Neural progenitor cell (in vitro differentiated cells): ENCODE data around the gene PRRX1. TPM values are rescaled to one million over a fixed set of nuclear protein-coding genes. Genes with fewer than 3 reads are reported as not detected.

Experiments
- DNase-seq: peaks from one replicate; pipeline ENCODE4 v3.0.0-alpha.2; 2016; ENCODE audit warnings: low spot score
- H2AFZ ChIP-seq: fragments of 200-600 bp; sonication (generic); replicated peaks from 2 replicates; pipeline ENCODE4 v1.6.1; 2016; ENCODE audit warnings: antibody characterized with exemption
- H3F3A ChIP-seq: fragments of 200-600 bp; sonication (generic); 2 replicates; pipeline ENCODE4 v1.6.1; 2016; ENCODE audit warnings: antibody characterized with exemption, low read depth
- H3K27ac ChIP-seq: fragments of 200-600 bp; sonication (generic); 2 replicates; pipeline ENCODE4 v1.5.1; 2016; ENCODE audit warnings: mild to moderate bottlenecking
- H3K27me3 ChIP-seq: fragments of 200-600 bp; sonication (generic); 2 replicates; pipeline ENCODE4 v1.6.1; 2016; ENCODE audit warnings: mild to moderate bottlenecking, moderate library complexity
- H3K36me3 ChIP-seq: fragments of 200-600 bp; sonication (generic); 2 replicates; pipeline ENCODE4 v1.5.1; 2016
- H3K4me1 ChIP-seq: fragments of 200-600 bp; sonication (generic); 2 replicates; pipeline ENCODE4 v1.6.1; 2016; ENCODE audit warnings: mixed run types
- H3K4me2 ChIP-seq: fragments of 200-600 bp; sonication (generic); 2 replicates; pipeline ENCODE4 v1.6.1; 2016
- H3K4me3 ChIP-seq: fragments of 200-600 bp; sonication (generic); 2 replicates; pipeline ENCODE4 v1.5.1; 2016
- H3K79me2 ChIP-seq: fragments of 200-600 bp; sonication (generic); 2 replicates; pipeline ENCODE4 v1.6.1; 2016; ENCODE audit warnings: low read depth
- H3K9ac ChIP-seq: fragments of 200-600 bp; sonication (generic); 2 replicates; pipeline ENCODE4 v1.6.1; 2016
- H3K9me3 ChIP-seq: fragments of 200-600 bp; sonication (generic); 2 replicates; pipeline ENCODE4 v1.5.1; 2016; ENCODE audit warnings: low read depth
- H4K20me1 ChIP-seq: fragments of 200-600 bp; sonication (generic); 2 replicates; pipeline ENCODE4 v1.6.1; 2016; ENCODE audit warnings: low read depth
- H3K27ac Mint-ChIP-seq: 3 replicates; pipeline ENCODE4 v1.8.0; 2021; ENCODE audit warnings: mixed read lengths
- H3K27me3 Mint-ChIP-seq: 2 replicates; pipeline ENCODE4 v1.8.0; 2022; ENCODE audit warnings: low read depth, mild to moderate bottlenecking, inconsistent platforms, moderate library complexity, mixed read lengths; ENCODE audit not compliant: insufficient read depth
- H3K36me3 Mint-ChIP-seq: 3 replicates; pipeline ENCODE4 v1.8.0; 2021; ENCODE audit warnings: mixed read lengths
- H3K4me1 Mint-ChIP-seq: 3 replicates; pipeline ENCODE4 v1.8.0; 2021; ENCODE audit warnings: mixed read lengths
- H3K4me3 Mint-ChIP-seq: 3 replicates; pipeline ENCODE4 v1.8.0; 2021; ENCODE audit warnings: mild to moderate bottlenecking, moderate library complexity, mixed read lengths
- H3K9me3 Mint-ChIP-seq: 3 replicates; pipeline ENCODE4 v1.8.0; 2020; ENCODE audit warnings: mixed read lengths
- EZH2 ChIP-seq: fragments of 200-600 bp; sonication (generic); IDR thresholded peaks from 2 replicates; pipeline ENCODE4 v1.6.1; 2017; ENCODE audit warnings: antibody characterized with exemption, mild to moderate bottlenecking, moderate library complexity
- EZH2phosphoT487 ChIP-seq: fragments of 200-600 bp; sonication (generic); IDR thresholded peaks from 2 replicates; pipeline ENCODE4 v1.6.1; 2017; ENCODE audit warnings: antibody characterized with exemption
- total RNA-seq: library from RNA; depleted of rRNA; stranded (reverse); fragments of >200 nt; gene quantifications from 2 replicates; pipeline ENCODE4 v1.2.3, GENCODE V29; 2015; ENCODE audit warnings: low replicate concordance
- TF ChIP-seq, protein P1 (sequence below): fragments of 200-600 bp; sonication (generic); IDR thresholded peaks from 2 replicates; pipeline ENCODE4 v1.5.1; 2017; ENCODE audit warnings: antibody characterized with exemption, mild to moderate bottlenecking

PRRX1 gene
- total RNA-seq, 1 donor from 2014 or later = 0.19 TPM

DNA sequence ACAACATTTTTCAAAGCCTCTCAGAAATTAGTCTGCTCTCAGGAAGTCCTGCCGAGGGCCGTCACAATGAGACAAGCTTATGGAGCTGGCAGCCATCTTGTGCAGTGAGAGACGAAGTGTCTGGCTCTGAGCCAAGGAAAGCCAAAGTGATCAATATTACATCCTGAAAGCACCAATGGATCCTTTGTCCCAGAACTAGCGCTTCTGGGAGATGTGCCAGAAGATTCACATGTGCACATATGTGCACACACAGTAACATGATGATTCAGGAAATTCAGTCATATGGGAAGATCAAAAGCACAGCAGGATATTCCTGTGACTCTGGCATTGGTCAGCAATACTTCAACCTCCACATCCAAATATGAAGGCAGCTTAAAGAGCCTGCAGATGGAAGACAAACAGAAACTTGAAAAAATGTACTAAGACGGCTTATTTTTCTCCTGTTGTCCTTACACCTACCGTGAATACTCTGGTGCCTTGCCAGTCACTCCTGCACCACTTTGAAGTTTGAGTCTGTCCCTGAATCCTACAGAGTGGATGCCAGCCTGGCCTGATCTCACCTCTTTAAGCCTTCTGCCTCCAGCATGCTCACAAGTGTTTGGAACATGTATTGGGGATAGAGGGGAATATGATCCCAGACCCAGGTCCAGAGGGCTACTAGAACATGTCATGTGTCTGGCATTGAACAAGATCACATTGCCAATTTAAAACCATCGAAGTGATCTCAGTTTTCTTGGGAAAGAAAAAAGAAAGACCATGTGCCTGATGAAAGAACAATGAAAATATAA lies 44.5 kb upstream of the PRRX1 start:
- Mint-ChIP-seq H3K27me3 (no peaks in the 10 kb centered on the region), H3K36me3 (no peaks in the 10 kb centered on the region), H3K9me3 (no peaks in the 10 kb centered on the region), H3K4me1 (peaks cover 6% of the 10 kb centered on the region), H3K4me3 (no peak overlapping the region), H3K27ac (no peak overlapping the region)
- H2AFZ ChIP-seq = no peak overlapping the region
- DNase-seq = no peak
- TF ChIP-seq EZH2phosphoT487 = no peak
- TF ChIP-seq EZH2 = no peak
- TF ChIP-seq, protein P1, sequence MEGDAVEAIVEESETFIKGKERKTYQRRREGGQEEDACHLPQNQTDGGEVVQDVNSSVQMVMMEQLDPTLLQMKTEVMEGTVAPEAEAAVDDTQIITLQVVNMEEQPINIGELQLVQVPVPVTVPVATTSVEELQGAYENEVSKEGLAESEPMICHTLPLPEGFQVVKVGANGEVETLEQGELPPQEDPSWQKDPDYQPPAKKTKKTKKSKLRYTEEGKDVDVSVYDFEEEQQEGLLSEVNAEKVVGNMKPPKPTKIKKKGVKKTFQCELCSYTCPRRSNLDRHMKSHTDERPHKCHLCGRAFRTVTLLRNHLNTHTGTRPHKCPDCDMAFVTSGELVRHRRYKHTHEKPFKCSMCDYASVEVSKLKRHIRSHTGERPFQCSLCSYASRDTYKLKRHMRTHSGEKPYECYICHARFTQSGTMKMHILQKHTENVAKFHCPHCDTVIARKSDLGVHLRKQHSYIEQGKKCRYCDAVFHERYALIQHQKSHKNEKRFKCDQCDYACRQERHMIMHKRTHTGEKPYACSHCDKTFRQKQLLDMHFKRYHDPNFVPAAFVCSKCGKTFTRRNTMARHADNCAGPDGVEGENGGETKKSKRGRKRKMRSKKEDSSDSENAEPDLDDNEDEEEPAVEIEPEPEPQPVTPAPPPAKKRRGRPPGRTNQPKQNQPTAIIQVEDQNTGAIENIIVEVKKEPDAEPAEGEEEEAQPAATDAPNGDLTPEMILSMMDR = no peak
- H3K9me3 ChIP-seq = no peaks in the 10 kb centered on the region
- no peaks in the 10 kb centered on the region for H3K79me2 ChIP-seq
- no peaks in the 10 kb centered on the region for H3K36me3 ChIP-seq
- no peaks in the 10 kb centered on the region for H4K20me1 ChIP-seq
- H3K4me3 ChIP-seq = no peak overlapping the region
- no peak overlapping the region for H3K9ac ChIP-seq
- no peaks in the 10 kb centered on the region for H3F3A ChIP-seq
- no peaks in the 10 kb centered on the region for H3K4me1 ChIP-seq
- H3K27ac ChIP-seq = no peak overlapping the region
- H3K4me2 ChIP-seq = no peak overlapping the region
- no peaks in the 10 kb centered on the region for H3K27me3 ChIP-seq

DNA sequence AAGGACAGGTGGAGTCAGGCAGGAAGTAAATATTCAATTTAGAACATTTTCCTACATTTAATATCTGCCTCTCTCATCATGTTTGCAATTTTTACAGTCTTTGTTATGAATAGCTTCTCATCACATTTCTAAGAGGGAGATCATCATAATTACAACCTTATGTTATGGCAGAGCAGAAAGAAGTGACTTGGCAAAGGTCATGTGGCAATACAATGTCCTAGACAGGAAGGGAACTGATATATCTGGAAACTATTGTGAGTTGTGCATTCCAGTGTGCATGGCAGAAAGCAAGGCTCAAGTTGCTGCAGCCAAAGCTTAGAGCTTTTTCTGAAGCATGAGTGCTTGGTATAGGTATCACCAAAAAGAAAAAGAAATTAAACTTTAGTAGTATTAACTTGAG lies 43.8 kb upstream of the PRRX1 start:
- no peak overlapping the region for H3K27ac ChIP-seq
- H3K36me3 ChIP-seq = no peaks in the 10 kb centered on the region
- no peaks in the 10 kb centered on the region for H3K79me2 ChIP-seq
- no peaks in the 10 kb centered on the region for H3K4me1 ChIP-seq
- no peaks in the 10 kb centered on the region for H3K9me3 ChIP-seq
- no peak overlapping the region for H3K9ac ChIP-seq
- H4K20me1 ChIP-seq = no peaks in the 10 kb centered on the region
- TF ChIP-seq, protein P1 = no peak
- TF ChIP-seq EZH2phosphoT487 (no peak), EZH2 (no peak)
- H3F3A ChIP-seq = no peaks in the 10 kb centered on the region
- Mint-ChIP-seq H3K9me3 (no peaks in the 10 kb centered on the region), H3K36me3 (no peaks in the 10 kb centered on the region), H3K4me3 (no peak overlapping the region), H3K27me3 (no peaks in the 10 kb centered on the region), H3K27ac (no peak overlapping the region), H3K4me1 (peaks cover 6% of the 10 kb centered on the region)
- no peak overlapping the region for H2AFZ ChIP-seq
- DNase-seq = no peak
- no peak overlapping the region for H3K4me3 ChIP-seq
- H3K4me2 ChIP-seq = no peak overlapping the region
- H3K27me3 ChIP-seq = no peaks in the 10 kb centered on the region

DNA sequence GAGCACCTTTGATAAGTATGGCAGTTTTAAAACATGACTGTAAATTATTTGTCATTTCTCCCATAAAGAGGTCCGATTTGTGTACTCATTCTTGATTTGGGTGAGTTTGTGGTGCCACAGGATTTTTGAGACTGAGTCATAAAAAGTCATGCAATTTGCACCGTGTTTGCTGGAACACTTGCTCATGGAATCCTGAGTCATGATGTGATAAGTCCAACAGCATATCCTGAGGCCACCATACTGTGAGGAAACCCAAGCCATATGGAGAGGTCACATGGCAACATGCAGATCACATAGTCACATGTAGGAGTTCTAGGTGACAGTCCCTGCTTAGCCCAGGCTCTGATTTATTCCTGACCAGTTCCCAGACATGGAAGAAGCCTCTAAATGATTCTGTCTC lies 40.8 kb upstream of the PRRX1 start:
- Histone ChIP-seq H3K36me3 (no peaks in the 10 kb centered on the region), H3K4me1 (no peaks in the 10 kb centered on the region), H3K4me3 (no peak overlapping the region), H3K27ac (no peak overlapping the region), H4K20me1 (no peaks in the 10 kb centered on the region), H3F3A (no peaks in the 10 kb centered on the region), H3K9me3 (no peaks in the 10 kb centered on the region), H3K27me3 (no peaks in the 10 kb centered on the region), H3K79me2 (no peaks in the 10 kb centered on the region), H3K9ac (no peak overlapping the region), H2AFZ (no peak overlapping the region), H3K4me2 (no peak overlapping the region)
- H3K27me3 Mint-ChIP-seq = peaks cover 2% of the 10 kb centered on the region
- DNase-seq = no peak
- H3K4me3 Mint-ChIP-seq = no peak overlapping the region
- H3K27ac Mint-ChIP-seq = no peak overlapping the region
- TF ChIP-seq EZH2phosphoT487 (no peak), EZH2 (no peak)
- TF ChIP-seq, protein P1 = no peak
- H3K36me3 Mint-ChIP-seq = no peaks in the 10 kb centered on the region
- peaks cover 6% of the 10 kb centered on the region for H3K4me1 Mint-ChIP-seq
- H3K9me3 Mint-ChIP-seq = peaks cover under 1% of the 10 kb centered on the region
